Transverse colon (tissue), 4 donors: ENCODE data around the gene STAT5B. TPM values are rescaled to one million over a fixed set of nuclear protein-coding genes. Genes with fewer than 3 reads are reported as not detected.

Experiments used
- DNase-seq: peaks from one replicate; pipeline ENCODE4 v3.0.0-alpha.2; 2019
- H3K27ac ChIP-seq, 4 donors: fragments of 200-600 bp; sonication (generic); 2 replicates each; pipeline ENCODE4 v1.5.1; 2016 to 2018; ENCODE audit warnings: inconsistent platforms in 4 of 4
- H3K27me3 ChIP-seq: fragments of 200-600 bp; sonication (generic); 2 replicates; pipeline ENCODE4 v1.5.1; 2017; ENCODE audit warnings: inconsistent platforms
- H3K36me3 ChIP-seq, 4 donors: fragments of 200-600 bp; sonication (generic); 2 replicates each; pipeline ENCODE4 v1.5.1; 2017 to 2019; ENCODE audit warnings: inconsistent platforms in 4 of 4
- H3K4me1 ChIP-seq, 4 donors: fragments of 200-600 bp; sonication (generic); 2 replicates each; pipeline ENCODE4 v1.5.1; 2017 to 2020; ENCODE audit warnings: inconsistent platforms in 4 of 4
- H3K4me3 ChIP-seq, 4 donors: fragments of 200-600 bp; sonication (generic); 1 replicate in 1 of 4; 2 replicates in 3 of 4; pipeline versions ENCODE4 v1.5.1 to v1.6.1; 2017 to 2019; ENCODE audit warnings: inconsistent platforms in 4 of 4
- H3K9me3 ChIP-seq, 2 donors: fragments of 200-600 bp; sonication (generic); 2 replicates each; pipeline ENCODE4 v1.5.1; 2017 to 2019; ENCODE audit warnings: inconsistent platforms in 2 of 2
- EP300 ChIP-seq: sonication (generic); formaldehyde crosslinking; IDR thresholded peaks from one replicate; pipeline ENCODE4 v1.6.1; 2017; ENCODE audit warnings: antibody characterized with exemption, low read depth
- POLR2A ChIP-seq: fragments of 450-650 bp; IDR thresholded peaks from one replicate; pipeline ENCODE4 v1.6.1; 2016; ENCODE audit warnings: antibody characterized with exemption, mild to moderate bottlenecking, moderate library complexity
- POLR2AphosphoS5 ChIP-seq, 3 donors: sonication (generic); formaldehyde crosslinking; IDR thresholded peaks; one replicate each; pipeline ENCODE4 v1.6.1; 2016; ENCODE audit warnings: antibody characterized with exemption in 3 of 3
- WGBS, 2 donors: methylation state at CpG; one replicate each; pipeline ENCODE4 v1.1.5; 2018; ENCODE audit warnings: low coverage in 1 of 2; 5-methylcytosine and 5-hydroxymethylcytosine counted together
- in situ Hi-C, 4 donors: fragments of 200-750 bp; cut with MboI; loops; one replicate each; pipeline versions ENCODE4 v1.15.0 to v1.15.1; 2017; ENCODE audit warnings: low sequenced_read_pairs in 3 of 4, low pct_ligation_motif_present in 1 of 4, low pct_unique_long_range_greater_than_20kb in 1 of 4
- intact Hi-C: fragments of 100-400 bp; cut with DNase I; formaldehyde crosslinking; loops from one replicate; pipeline ENCODE4 v1.15.1; 2023; ENCODE audit warnings: low total_unique reads
- total RNA-seq, 4 donors: library from RNA; depleted of rRNA; stranded (reverse); fragments of >200 nt; gene quantifications; one replicate each; pipeline ENCODE4 v1.1.0, GENCODE V29; 2016
- TF ChIP-seq, protein P1 (sequence below), 5 experiments: fragments of 200-600 bp in 3 of 5; fragments of 450-650 bp in 2 of 5; sonication (generic) in 3 of 5; IDR thresholded peaks; 1 replicate in 2 of 5; 2 replicates in 3 of 5; pipeline ENCODE4 v1.5.1; 2016 to 2017; ENCODE audit warnings: antibody characterized with exemption in 5 of 5, inconsistent platforms in 3 of 5, mild to moderate bottlenecking in 2 of 5, moderate library complexity in 1 of 5

STAT5B gene
- total RNA-seq, 4 donors from 2014 or later = 51.3 to 151 (median 79.1) TPM

DNA sequence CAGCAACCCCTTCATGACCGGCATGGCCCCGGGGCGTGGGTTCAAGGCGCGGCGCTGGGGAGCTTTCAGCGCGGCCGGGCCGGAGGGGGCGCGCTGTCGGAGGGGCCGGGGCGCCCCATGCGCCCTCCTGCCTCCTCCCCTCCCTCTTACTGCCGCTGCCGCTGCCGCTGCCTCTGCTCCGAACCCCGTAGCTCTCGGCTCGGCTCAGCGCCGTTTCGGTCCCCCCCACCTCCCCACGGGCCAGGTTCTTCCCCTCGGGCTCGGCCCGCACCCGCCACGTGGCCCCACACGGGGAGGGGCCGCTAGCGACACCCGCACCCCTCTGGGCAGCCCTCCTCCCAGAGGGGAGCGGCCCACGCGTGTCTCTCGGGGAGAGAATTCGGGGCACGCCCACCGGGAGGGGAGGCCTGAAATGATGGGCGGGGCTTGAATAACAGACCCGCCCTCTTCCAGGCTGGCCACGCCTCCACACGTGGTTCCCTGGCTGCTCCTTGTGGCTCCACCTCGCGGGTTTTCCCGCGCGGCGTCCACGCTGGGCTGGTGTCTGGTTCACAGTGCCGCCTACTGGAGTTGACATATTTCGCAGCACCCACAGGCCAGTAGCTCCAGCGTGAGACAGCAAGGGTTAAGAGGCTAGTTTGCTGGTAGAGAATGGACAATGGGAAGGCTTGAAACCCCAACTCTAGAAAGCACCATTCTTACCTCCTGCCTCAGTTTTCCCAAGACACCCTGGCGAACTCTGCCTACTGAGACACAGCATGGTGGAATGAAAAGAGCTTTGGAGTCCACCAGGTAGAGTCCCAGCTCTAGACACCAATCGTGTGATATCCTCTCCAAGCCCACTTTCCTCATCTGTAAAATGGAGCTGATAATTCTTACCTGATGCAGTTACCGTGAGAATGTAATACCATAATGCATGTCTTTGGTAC is 95.0 kb downstream of the STAT5B start, which contains the start of gene KCNH4:
KCNH4 (minus strand) TSS at position 221 of the 929 bp plus-strand sequence; CDS start at position 24, 197 bp downstream.
- Histone ChIP-seq H3K4me1 (peaks cover 12 to 36% (median 30%) of the 10 kb centered on the region in 4 donors), H3K36me3 (no peaks in the 10 kb centered on the region), H3K27me3 (peaks cover 34% of the 10 kb centered on the region), H3K9me3 (no peaks in the 10 kb centered on the region), H3K4me3 (peak within 1 kb of the TSS in 3 of 4 donors; percentile 9 to 38 (median 29)), H3K27ac (no peak within 1 kb of the TSS)
- WGBS, 2 donors = 6 to 83% methylated on average over 1 to 36 of the region's 60 CpGs
- intact Hi-C loops (no loop called here), in situ Hi-C loops (no loop called here)
- TF ChIP-seq EP300 (no peak), POLR2A (no peak), POLR2AphosphoS5 (IDR thresholded peaks at IDR 0.05) (no peak)
- TF ChIP-seq, protein P1, sequence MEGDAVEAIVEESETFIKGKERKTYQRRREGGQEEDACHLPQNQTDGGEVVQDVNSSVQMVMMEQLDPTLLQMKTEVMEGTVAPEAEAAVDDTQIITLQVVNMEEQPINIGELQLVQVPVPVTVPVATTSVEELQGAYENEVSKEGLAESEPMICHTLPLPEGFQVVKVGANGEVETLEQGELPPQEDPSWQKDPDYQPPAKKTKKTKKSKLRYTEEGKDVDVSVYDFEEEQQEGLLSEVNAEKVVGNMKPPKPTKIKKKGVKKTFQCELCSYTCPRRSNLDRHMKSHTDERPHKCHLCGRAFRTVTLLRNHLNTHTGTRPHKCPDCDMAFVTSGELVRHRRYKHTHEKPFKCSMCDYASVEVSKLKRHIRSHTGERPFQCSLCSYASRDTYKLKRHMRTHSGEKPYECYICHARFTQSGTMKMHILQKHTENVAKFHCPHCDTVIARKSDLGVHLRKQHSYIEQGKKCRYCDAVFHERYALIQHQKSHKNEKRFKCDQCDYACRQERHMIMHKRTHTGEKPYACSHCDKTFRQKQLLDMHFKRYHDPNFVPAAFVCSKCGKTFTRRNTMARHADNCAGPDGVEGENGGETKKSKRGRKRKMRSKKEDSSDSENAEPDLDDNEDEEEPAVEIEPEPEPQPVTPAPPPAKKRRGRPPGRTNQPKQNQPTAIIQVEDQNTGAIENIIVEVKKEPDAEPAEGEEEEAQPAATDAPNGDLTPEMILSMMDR (IDR thresholded peaks at IDR 0.05) = peak; percentile 17 to 54 (median 37)
- peak; percentile 79 for DNase-seq

DNA sequence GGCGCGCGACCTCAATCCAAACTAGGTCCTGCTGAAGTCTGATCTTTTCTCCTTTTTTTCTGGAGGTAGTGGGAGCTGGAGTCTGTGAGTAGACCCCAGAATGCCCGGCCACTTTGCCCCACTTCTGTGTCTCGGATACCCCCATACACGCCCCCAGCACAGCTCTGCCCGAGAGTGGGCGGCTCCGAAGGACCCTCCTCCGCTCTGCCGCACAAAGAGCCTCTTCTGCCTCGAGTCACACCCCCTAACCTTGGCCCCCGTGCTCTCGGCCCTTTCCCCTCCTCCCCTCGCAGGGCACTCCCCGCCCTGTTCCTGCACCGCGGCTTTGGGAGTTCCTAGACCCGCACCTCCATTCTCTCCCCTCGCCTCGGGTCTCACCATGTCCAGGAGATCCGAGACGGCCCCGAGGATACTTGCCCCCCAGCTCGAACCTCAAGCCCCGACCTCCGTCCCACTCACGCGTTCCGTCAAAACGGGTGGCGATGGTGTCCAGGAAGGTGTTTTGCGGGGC is 95.7 kb downstream of the STAT5B start:
- peaks cover 12 to 36% (median 30%) of the 10 kb centered on the region in 4 donors for H3K4me1 ChIP-seq
- in situ Hi-C loops (no loop called here), intact Hi-C loops (no loop called here)
- H3K27me3 ChIP-seq = peaks cover 34% of the 10 kb centered on the region
- TF ChIP-seq POLR2AphosphoS5 (IDR thresholded peaks at IDR 0.05) (no peak), POLR2A (no peak), EP300 (no peak)
- TF ChIP-seq, protein P1 (IDR thresholded peaks at IDR 0.05) = no peak
- 9% methylated on average over 32 of the region's 33 CpGs; no CpG with 5 or more reads in 1 of the 2 donors for WGBS, 2 donors
- no peaks in the 10 kb centered on the region for H3K36me3 ChIP-seq
- no peaks in the 10 kb centered on the region for H3K9me3 ChIP-seq
- no peak overlapping the region for H3K27ac ChIP-seq
- no peak for DNase-seq
- peak overlapping the region in 3 of 4 donors; percentile 9 to 38 (median 29) for H3K4me3 ChIP-seq

DNA sequence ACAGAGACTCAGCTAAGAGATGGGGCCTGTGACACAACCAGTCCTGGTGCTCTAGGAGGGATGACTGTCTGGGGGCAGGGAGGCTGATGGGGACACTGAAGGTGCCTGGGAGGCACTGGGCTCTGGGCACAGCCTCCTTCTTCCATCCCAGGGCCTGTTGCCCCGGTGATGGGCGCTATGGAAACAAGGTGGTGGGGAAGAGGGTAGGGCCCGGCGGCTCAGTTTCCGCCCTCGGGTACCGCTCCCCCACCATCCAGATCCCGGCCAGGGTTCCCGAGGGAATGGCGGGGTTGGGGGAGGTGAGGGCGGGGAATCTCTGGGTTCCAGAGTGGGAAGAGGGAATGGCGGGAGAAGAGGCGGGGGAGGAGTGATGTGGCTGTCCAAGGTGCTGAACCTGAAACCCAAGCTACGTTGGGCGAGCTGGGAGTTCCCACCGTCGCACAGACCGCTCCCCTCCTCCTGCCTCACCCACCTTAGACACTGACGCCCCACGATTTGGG is 96.2 kb downstream of the STAT5B start:
- intact Hi-C loops = no loop called here

More for the DNA sequence above, 96.2 kb downstream of the STAT5B start:
- DNase-seq = peak; percentile 34
- TF ChIP-seq POLR2AphosphoS5 (IDR thresholded peaks at IDR 0.05) = no peak
- no peak for TF ChIP-seq EP300
- no peak for TF ChIP-seq POLR2A
- TF ChIP-seq, protein P1 (IDR thresholded peaks at IDR 0.05) = no peak
- H3K27ac ChIP-seq = no peak overlapping the region
- H3K36me3 ChIP-seq = no peaks in the 10 kb centered on the region
- no peaks in the 10 kb centered on the region for H3K9me3 ChIP-seq
- 26% methylated on average over 16 of the region's 20 CpGs; no CpG with 5 or more reads in 1 of the 2 donors for WGBS, 2 donors
- H3K27me3 ChIP-seq = peaks cover 34% of the 10 kb centered on the region
- in situ Hi-C loops = no loop called here
- peaks cover 11 to 34% (median 28%) of the 10 kb centered on the region in 4 donors for H3K4me1 ChIP-seq
- H3K4me3 ChIP-seq = no peak overlapping the region
